ENCODE measurements around the gene C8B.

DNA sequence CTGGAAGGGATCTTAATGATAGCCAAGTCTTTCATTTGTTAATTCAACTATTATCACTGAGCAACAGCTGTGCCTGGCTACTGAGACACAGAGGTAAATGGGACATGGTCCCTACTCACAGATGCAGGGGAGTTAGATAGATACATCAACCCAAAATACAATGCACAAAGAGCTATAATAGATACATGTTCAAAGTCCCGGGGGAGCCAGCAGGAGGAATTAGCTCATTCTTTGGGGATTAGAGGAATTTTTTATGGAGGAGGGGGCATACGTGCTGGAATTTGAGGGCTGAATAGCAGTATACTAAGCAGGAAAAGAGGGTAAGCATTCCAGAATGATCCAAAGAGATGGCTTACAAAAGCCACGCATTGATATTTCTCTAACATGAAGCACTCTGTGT is 34.6 kb downstream of the C8B start:
- no peak for TF ChIP-seq ZNF274 (IDR thresholded peaks at IDR 0.05; ENCODE audit: low read depth, low read length)
- no peak for TF ChIP-seq YY1 (IDR thresholded peaks at IDR 0.05; ENCODE audit: insufficient read depth, insufficient read length)
